H1 (cell line): Measurements from ENCODE around the gene ARMH4. TPM values are rescaled to one million over a fixed set of nuclear protein-coding genes. Genes with fewer than 3 reads are reported as not detected.

Experiments used
- CTCF ChIA-PET: fragments of 300-600 bp; sonication (Branson Sonifier 250); formaldehyde crosslinking; loops from one replicate; lab custom pipeline; 2021; ENCODE audit not compliant: partially characterized antibody; lab: Charles Lee
- POLR2A ChIA-PET: fragments of 300-600 bp; sonication (Branson Sonifier 250); formaldehyde crosslinking; loops from one replicate; lab custom pipeline; 2021; ENCODE audit warnings: inconsistent platforms; ENCODE audit not compliant: partially characterized antibody; lab: Charles Lee
- DNase-seq, 2 experiments: peaks; one replicate each; pipeline versions ENCODE4 v3.0.0 to v3.0.0-alpha.2; 2010 to 2022; ENCODE audit warnings: low spot score in 2 of 2, low read depth in 1 of 2, mixed read lengths in 1 of 2
- FAIRE-seq: peaks from 2 replicates; lab custom pipeline; 2011; peaks lifted over from hg19 to GRCh38; lab: Jason Lieb, UNC
- H2AFZ ChIP-seq: 2 replicates; pipeline ENCODE4 v1.8.1; 2012; ENCODE audit warnings: low read length, inconsistent platforms
- H2AK5ac ChIP-seq: 2 replicates; pipeline ENCODE4 v1.6.1; 2013; ENCODE audit warnings: low read depth, low read length
- H2BK120ac ChIP-seq: replicated peaks from 2 replicates; pipeline ENCODE3; 2013; ENCODE audit warnings: low read depth, low read length, inconsistent platforms
- H2BK12ac ChIP-seq: 2 replicates; pipeline ENCODE4 v1.6.1; 2013; ENCODE audit warnings: low read depth, low read length
- H2BK15ac ChIP-seq: 2 replicates; pipeline ENCODE4 v1.6.1; 2013; ENCODE audit warnings: low read length
- H2BK20ac ChIP-seq: 2 replicates; pipeline ENCODE4 v1.6.1; 2013; ENCODE audit warnings: low read length
- H2BK5ac ChIP-seq: 2 replicates; pipeline ENCODE4 v1.6.1; 2013; ENCODE audit warnings: low read depth, low read length
- H3K14ac ChIP-seq: 2 replicates; pipeline ENCODE4 v1.6.1; 2013; ENCODE audit warnings: inconsistent platforms; ENCODE audit not compliant: insufficient read length
- H3K18ac ChIP-seq: 2 replicates; pipeline ENCODE4 v1.6.1; 2013; ENCODE audit warnings: low read length; ENCODE audit errors: extremely low read depth
- H3K23ac ChIP-seq: 2 replicates; pipeline ENCODE4 v1.6.1; 2013; ENCODE audit warnings: inconsistent platforms; ENCODE audit not compliant: insufficient read length
- H3K23me2 ChIP-seq: 2 replicates; pipeline ENCODE4 v1.6.1; 2013; ENCODE audit warnings: low read depth, low read length
- H3K27ac ChIP-seq: 2 replicates; pipeline ENCODE4 v1.6.1; 2011; ENCODE audit warnings: low read depth, low read length, inconsistent platforms
- H3K27me3 ChIP-seq, 4 experiments: replicated peaks in 1 of 4; 1 replicate in 1 of 4; 2 replicates in 3 of 4; pipeline versions ENCODE4 v1.6.1 to v1.8.1; 2011 to 2013; ENCODE audit warnings: low read length in 3 of 4, mild to moderate bottlenecking in 3 of 4, inconsistent platforms in 2 of 4, mixed read lengths in 2 of 4, moderate library complexity in 1 of 4; ENCODE audit not compliant: control insufficient read depth in 3 of 4, insufficient read depth in 3 of 4; ENCODE audit errors: extremely low read depth in 1 of 4
- H3K36me3 ChIP-seq, 4 experiments: 2 replicates each; pipeline versions ENCODE4 v1.6.1 to v1.8.1; 2011 to 2013; ENCODE audit warnings: mild to moderate bottlenecking in 4 of 4, low read length in 3 of 4, moderate library complexity in 2 of 4, control low read depth in 1 of 4, inconsistent platforms in 1 of 4; ENCODE audit not compliant: insufficient read depth in 4 of 4, control insufficient read depth in 2 of 4
- H3K4ac ChIP-seq: replicated peaks from 2 replicates; pipeline ENCODE3; 2013; ENCODE audit warnings: low read length, low read depth, mixed read lengths, inconsistent platforms; ENCODE audit not compliant: insufficient read length
- H3K4me1 ChIP-seq, 4 experiments: replicated peaks in 1 of 4; 1 replicate in 1 of 4; 2 replicates in 3 of 4; pipeline versions ENCODE4 v1.6.1 to v1.8.1; 2011 to 2013; ENCODE audit warnings: low read length in 3 of 4, inconsistent platforms in 2 of 4, mixed read lengths in 1 of 4; ENCODE audit not compliant: insufficient read depth in 4 of 4, control insufficient read depth in 3 of 4
- H3K4me2 ChIP-seq, 2 experiments: 2 replicates each; pipeline versions ENCODE4 v1.6.1 to v1.8.1; 2011 to 2013; ENCODE audit warnings: low read depth in 2 of 2, low read length in 2 of 2, control low read depth in 1 of 2, inconsistent platforms in 1 of 2, mild to moderate bottlenecking in 1 of 2; ENCODE audit not compliant: insufficient read depth in 1 of 2
- H3K4me3 ChIP-seq, 4 experiments: fragments of 200-600, 300-600 bp in 1 of 4; sonication (generic), shearing (Covaris generic), sonication (Bioruptor Twin) in 1 of 4; 2 replicates each; pipeline versions ENCODE4 v1.5.1 to v1.8.1; 2011 to 2016; ENCODE audit warnings: low read length in 4 of 4, low read depth in 3 of 4, control low read depth in 2 of 4, inconsistent platforms in 2 of 4, mild to moderate bottlenecking in 2 of 4, mixed read lengths in 1 of 4, moderate library complexity in 1 of 4; ENCODE audit not compliant: insufficient read depth in 2 of 4; ENCODE audit errors: extremely low read depth in 1 of 4
- H3K56ac ChIP-seq: replicated peaks from 2 replicates; pipeline ENCODE3; 2013; ENCODE audit warnings: low read depth, mild to moderate bottlenecking, mixed read lengths, low read length, inconsistent platforms; ENCODE audit not compliant: insufficient read length
- H3K79me1 ChIP-seq: 2 replicates; pipeline ENCODE4 v1.6.1; 2013; ENCODE audit warnings: low read depth, low read length, control low read depth
- H3K79me2 ChIP-seq, 2 experiments: 2 replicates each; pipeline versions ENCODE4 v1.6.1 to v1.8.1; 2012 to 2013; ENCODE audit warnings: low read length in 2 of 2, mild to moderate bottlenecking in 2 of 2, inconsistent platforms in 1 of 2; ENCODE audit not compliant: insufficient read depth in 2 of 2, control insufficient read depth in 1 of 2
- H3K9ac ChIP-seq, 4 experiments: replicated peaks in 1 of 4; 1 replicate in 1 of 4; 2 replicates in 3 of 4; pipeline versions ENCODE4 v1.6.1 to v1.8.1; 2011 to 2013; ENCODE audit warnings: low read depth in 3 of 4, low read length in 3 of 4, control low read depth in 2 of 4, mild to moderate bottlenecking in 2 of 4, moderate library complexity in 2 of 4, inconsistent platforms in 1 of 4; ENCODE audit errors: extremely low read depth in 1 of 4
- H3K9me3 ChIP-seq, 2 experiments: 2 replicates each; pipeline versions ENCODE4 v1.6.1 to v1.8.1; 2012 to 2013; ENCODE audit warnings: mild to moderate bottlenecking in 2 of 2, moderate library complexity in 2 of 2, control low read depth in 1 of 2, inconsistent platforms in 1 of 2, low read depth in 1 of 2, low read length in 1 of 2, mixed read lengths in 1 of 2; ENCODE audit not compliant: insufficient read depth in 2 of 2
- H4K20me1 ChIP-seq, 2 experiments: replicated peaks in 1 of 2; 2 replicates each; pipeline versions ENCODE3 to v1.8.1; 2011 to 2013; ENCODE audit warnings: inconsistent platforms in 2 of 2, low read length in 2 of 2, mild to moderate bottlenecking in 1 of 2; ENCODE audit not compliant: insufficient read depth in 2 of 2, control insufficient read depth in 1 of 2
- H4K5ac ChIP-seq: 2 replicates; pipeline ENCODE4 v1.6.1; 2013; ENCODE audit warnings: low read length, low read depth, mixed read lengths, inconsistent platforms; ENCODE audit not compliant: insufficient read length
- H4K8ac ChIP-seq: 2 replicates; pipeline ENCODE4 v1.8.0; 2013; ENCODE audit warnings: mild to moderate bottlenecking, moderate library complexity, low read length, inconsistent platforms; ENCODE audit not compliant: insufficient read depth; ENCODE audit errors: extremely low read depth
- H4K91ac ChIP-seq: replicated peaks from 2 replicates; pipeline ENCODE3; 2013; ENCODE audit warnings: low read length, mixed read lengths, inconsistent platforms; ENCODE audit not compliant: insufficient read length
- CBX8 ChIP-seq: fragments of 300-800, 300-1000 bp; sonication (generic); IDR thresholded peaks from 2 replicates; pipeline ENCODE4 v1.7.1; 2016; ENCODE audit warnings: low read depth, low read length, borderline replicate concordance
- CREB1 ChIP-seq: IDR thresholded peaks from 2 replicates; pipeline ENCODE4 v1.6.1; 2012; ENCODE audit warnings: inconsistent platforms
- FOSL1 ChIP-seq: IDR thresholded peaks from 2 replicates; pipeline ENCODE4 v1.6.1; 2011; ENCODE audit warnings: mild to moderate bottlenecking, low read depth, low read length, moderate library complexity; ENCODE audit not compliant: insufficient read depth
- NRF1 ChIP-seq: IDR thresholded peaks from 2 replicates; pipeline ENCODE4 v1.6.1; 2011; ENCODE audit warnings: mild to moderate bottlenecking, low read depth, low read length, improper control_type of control experiment
- PHF8 ChIP-seq: fragments of 200-600 bp; sonication (generic); conservative IDR thresholded peaks from 2 replicates; pipeline ENCODE4 v1.7.1; 2012; ENCODE audit warnings: low read depth, mild to moderate bottlenecking, inconsistent platforms, low read length, moderate library complexity
- POLR2AphosphoS5 ChIP-seq: IDR thresholded peaks from 2 replicates; pipeline ENCODE4 v1.6.1; 2011; ENCODE audit warnings: low read depth, low read length
- RFX5 ChIP-seq: IDR thresholded peaks from 2 replicates; pipeline ENCODE4 v1.6.1; 2011; ENCODE audit warnings: low read depth, low read length, improper control_type of control experiment, borderline replicate concordance
- RNF2 ChIP-seq: fragments of 200-900, 300-1000 bp; sonication (generic); IDR thresholded peaks from 2 replicates; pipeline ENCODE4 v1.7.1; 2016; ENCODE audit warnings: borderline replicate concordance, low read depth, mild to moderate bottlenecking, antibody characterized with exemption, low read length; ENCODE audit not compliant: poor library complexity, severe bottlenecking; ENCODE audit errors: missing control alignments
- SIN3A ChIP-seq, 2 experiments: IDR thresholded peaks in 1 of 2; conservative IDR thresholded peaks in 1 of 2; 2 replicates each; pipeline ENCODE4 v1.6.1; 2011 to 2012; ENCODE audit warnings: low read length in 2 of 2, improper control_type of control experiment in 1 of 2, low read depth in 1 of 2, mild to moderate bottlenecking in 1 of 2
- SP4 ChIP-seq: IDR thresholded peaks from 2 replicates; pipeline ENCODE4 v1.6.1; 2012; ENCODE audit warnings: low read length, inconsistent platforms
- TAF7 ChIP-seq: optimal IDR thresholded peaks from 2 replicates; pipeline ENCODE3; 2011; ENCODE audit warnings: low read depth, mild to moderate bottlenecking, inconsistent platforms, low read length, moderate library complexity, borderline replicate concordance
- TBP ChIP-seq: IDR thresholded peaks from 2 replicates; pipeline ENCODE4 v1.6.1; 2011; ENCODE audit warnings: low read depth, low read length, improper control_type of control experiment
- YY1 ChIP-seq: IDR thresholded peaks from 2 replicates; pipeline ENCODE4 v1.6.1; 2011; ENCODE audit warnings: low read depth, mild to moderate bottlenecking, low read length
- polyA plus RNA-seq, 7 experiments: library from polyadenylated mRNA; depleted of rRNA in 3 of 7; stranded (reverse) in 5 of 7; unstranded in 2 of 7; fragments of >200 nt in 5 of 7; fragments of 200-250 nt in 2 of 7; gene quantifications; 1 replicate in 5 of 7; 2 replicates in 1 of 7; 4 replicates in 1 of 7; pipeline versions ENCODE4 v1.2.1 to v1.2.3, GENCODE V29; 2011 to 2013; ENCODE audit warnings: missing spikeins in 2 of 7, mixed read lengths in 2 of 7
- total RNA-seq: library from RNA; stranded (reverse); fragmentation: NEBNext Ultra II Directional; extraction: Animal tissue kit (Norgen Biotek cat#: 25700); gene quantifications from 2 replicates; pipeline ENCODE4 v1.2.1, GENCODE V29; 2021

Gene ARMH4
- total and polyA plus RNA-seq, 2 of the 8 experiments (the other 6 are each of a cell fraction or from before 2014, with no cell fraction given), result 7.1 to 25.4 TPM

GRCh38 chr14:58078471-58078870, 73.5 kb downstream of the ARMH4 start:
- no peak overlapping the region for H2BK12ac ChIP-seq
- no peak overlapping the region for H3K4ac ChIP-seq
- H2BK20ac ChIP-seq, result no peak overlapping the region
- H3K79me2 ChIP-seq, result no peaks in the 10 kb centered on the region
- H2BK15ac ChIP-seq, result no peak overlapping the region
- H3K4me3 ChIP-seq, result no peak overlapping the region
- no peak overlapping the region for H4K5ac ChIP-seq
- no peak for FAIRE-seq
- H4K91ac ChIP-seq, result no peak overlapping the region
- no peak overlapping the region for H4K8ac ChIP-seq
- H3K4me1 ChIP-seq, result peaks cover 0 to 7% (median 2%) of the 10 kb centered on the region in 4 experiments; a peak in 2 of 7 replicates
- H3K9ac ChIP-seq, result no peak overlapping the region
- H3K27me3 ChIP-seq, result no peaks in the 10 kb centered on the region
- H2BK120ac ChIP-seq, result no peak overlapping the region
- H3K36me3 ChIP-seq, result no peaks in the 10 kb centered on the region
- H3K56ac ChIP-seq, result no peak overlapping the region
- no peaks in the 10 kb centered on the region for H3K79me1 ChIP-seq
- no peak overlapping the region for H2AK5ac ChIP-seq
- no peak overlapping the region for H3K14ac ChIP-seq
- no peak for DNase-seq
- no peaks in the 10 kb centered on the region for H3K23me2 ChIP-seq
- H3K18ac ChIP-seq, result no peak overlapping the region
- no peak overlapping the region for H3K4me2 ChIP-seq
- no peaks in the 10 kb centered on the region for H4K20me1 ChIP-seq
- no peaks in the 10 kb centered on the region for H3K9me3 ChIP-seq
- no peak overlapping the region for H3K23ac ChIP-seq
- no peak overlapping the region for H2AFZ ChIP-seq
- CTCF ChIA-PET, result interaction anchor here (0.5 to 1.9 kb wide), 3 partner anchors 386 to 680 kb away, joined by 3 to 6 read pairs (median 4); no protein-coding TSS in a partner anchor
- H3K27ac ChIP-seq, result no peak overlapping the region
- POLR2A ChIA-PET, result no interaction called here
- no peak overlapping the region for H2BK5ac ChIP-seq
- TF ChIP-seq POLR2AphosphoS5, result no peak
- no peak for TF ChIP-seq SIN3A (conservative IDR thresholded peaks at IDR 0.05 in 1 of 2, IDR thresholded peaks at IDR 0.05 in 1 of 2; ENCODE audit: low read depth in 1 of 2, low read length in 2 of 2)
- TF ChIP-seq YY1, result no peak
- TF ChIP-seq TAF7, result no peak
- TF ChIP-seq SP4, result no peak
- no peak for TF ChIP-seq TBP
- TF ChIP-seq RNF2, result no peak
- no peak for TF ChIP-seq RFX5
- no peak for TF ChIP-seq FOSL1
- no peak for TF ChIP-seq PHF8
- no peak for TF ChIP-seq CREB1
- TF ChIP-seq CBX8, result no peak
- no peak for TF ChIP-seq NRF1
